H9 (cell line): Measurements from ENCODE around the gene MTMR4. TPM values are rescaled to one million over a fixed set of nuclear protein-coding genes. Genes with fewer than 3 reads are reported as not detected.

ENCODE experiments used
- DNase-seq: peaks from one replicate; pipeline ENCODE4 v3.0.0-alpha.2; 2017
- H2AFZ ChIP-seq: one replicate; pipeline ENCODE4 v1.6.1; 2013; ENCODE audit warnings: mild to moderate bottlenecking, low read length, control low read depth, moderate library complexity
- H2AK5ac ChIP-seq: 2 replicates; pipeline ENCODE4 v1.6.1; 2013; ENCODE audit warnings: low read length, control low read depth, mixed read lengths; ENCODE audit not compliant: insufficient read length
- H2BK120ac ChIP-seq: one replicate; pipeline ENCODE4 v1.6.1; 2013; ENCODE audit warnings: low read depth, mild to moderate bottlenecking, low read length, control low read depth, inconsistent platforms; ENCODE audit not compliant: poor library complexity, severe bottlenecking
- H2BK12ac ChIP-seq: 2 replicates; pipeline ENCODE4 v1.6.1; 2013; ENCODE audit warnings: low read length, control low read depth, mixed read lengths, low read depth; ENCODE audit not compliant: insufficient read length
- H2BK15ac ChIP-seq: 2 replicates; pipeline ENCODE4 v1.6.1; 2013; ENCODE audit warnings: low read depth, low read length, control low read depth
- H2BK20ac ChIP-seq: one replicate; pipeline ENCODE4 v1.6.1; 2013; ENCODE audit warnings: low read depth, mild to moderate bottlenecking, low read length, control low read depth, inconsistent platforms; ENCODE audit not compliant: poor library complexity, severe bottlenecking
- H2BK5ac ChIP-seq: 2 replicates; pipeline ENCODE4 v1.6.1; 2013; ENCODE audit warnings: low read length, control low read depth, mixed read lengths; ENCODE audit not compliant: insufficient read length
- H3K14ac ChIP-seq: 2 replicates; pipeline ENCODE4 v1.6.1; 2013; ENCODE audit warnings: low read length, control low read depth; ENCODE audit not compliant: insufficient read depth
- H3K18ac ChIP-seq: 2 replicates; pipeline ENCODE4 v1.6.1; 2013; ENCODE audit warnings: low read depth, mild to moderate bottlenecking, mixed read lengths, low read length, control low read depth; ENCODE audit not compliant: insufficient read length
- H3K23ac ChIP-seq: 2 replicates; pipeline ENCODE4 v1.6.1; 2013; ENCODE audit warnings: low read length, control low read depth, mixed read lengths, low read depth; ENCODE audit not compliant: insufficient read length
- H3K23me2 ChIP-seq: 2 replicates; pipeline ENCODE4 v1.6.1; 2013; ENCODE audit warnings: low read depth, mild to moderate bottlenecking, mixed read lengths, low read length, control low read depth; ENCODE audit not compliant: insufficient read length, poor library complexity, severe bottlenecking
- H3K27ac ChIP-seq: 2 replicates; pipeline ENCODE4 v1.5.1; 2013; ENCODE audit warnings: low read length, control low read depth, mixed read lengths, low read depth; ENCODE audit not compliant: insufficient read length
- H3K27me3 ChIP-seq: 2 replicates; pipeline ENCODE4 v1.6.1; 2013; ENCODE audit warnings: low read length, control low read depth, inconsistent platforms; ENCODE audit not compliant: insufficient read depth
- H3K4ac ChIP-seq: 2 replicates; pipeline ENCODE4 v1.6.1; 2013; ENCODE audit warnings: low read depth, mild to moderate bottlenecking, control low read depth, inconsistent platforms, low read length, moderate library complexity
- H3K4me1 ChIP-seq: 2 replicates; pipeline ENCODE4 v1.6.1; 2013; ENCODE audit warnings: low read length, control low read depth, inconsistent platforms; ENCODE audit not compliant: insufficient read depth
- H3K4me2 ChIP-seq: 2 replicates; pipeline ENCODE4 v1.6.1; 2013; ENCODE audit warnings: low read length, control low read depth, mixed read lengths; ENCODE audit not compliant: insufficient read length, insufficient read depth
- H3K56ac ChIP-seq: 2 replicates; pipeline ENCODE4 v1.6.1; 2013; ENCODE audit warnings: low read depth, mild to moderate bottlenecking, mixed read lengths, low read length, control low read depth; ENCODE audit not compliant: insufficient read length
- H3K79me1 ChIP-seq: 2 replicates; pipeline ENCODE4 v1.6.1; 2013; ENCODE audit warnings: low read depth, mild to moderate bottlenecking, moderate library complexity, low read length, control low read depth, inconsistent platforms; ENCODE audit not compliant: insufficient read depth, poor library complexity, severe bottlenecking
- H3K79me2 ChIP-seq: 2 replicates; pipeline ENCODE4 v1.6.1; 2013; ENCODE audit warnings: low read length, control low read depth, inconsistent platforms; ENCODE audit not compliant: insufficient read depth
- H3K9ac ChIP-seq: 2 replicates; pipeline ENCODE4 v1.6.1; 2013; ENCODE audit warnings: low read length, control low read depth, mixed read lengths; ENCODE audit not compliant: insufficient read length; ENCODE audit errors: extremely low read depth
- H3K9me3 ChIP-seq: one replicate; pipeline ENCODE4 v1.6.1; 2013; ENCODE audit warnings: low read depth, low read length, inconsistent platforms; ENCODE audit not compliant: control insufficient read depth
- H3T11ph ChIP-seq: one replicate; pipeline ENCODE4 v1.6.1; 2013; ENCODE audit warnings: mild to moderate bottlenecking, low read length, control low read depth, inconsistent platforms
- H4K20me1 ChIP-seq: one replicate; pipeline ENCODE4 v1.6.1; 2013; ENCODE audit not compliant: control insufficient read depth, insufficient read length, insufficient read depth
- H4K5ac ChIP-seq: 2 replicates; pipeline ENCODE4 v1.6.1; 2013; ENCODE audit warnings: low read depth, mild to moderate bottlenecking, mixed read lengths, low read length, control low read depth; ENCODE audit not compliant: insufficient read length
- H4K8ac ChIP-seq: replicated peaks from 2 replicates; pipeline ENCODE4 v1.6.1; 2013; ENCODE audit warnings: low read length, control low read depth, mixed read lengths, low read depth; ENCODE audit not compliant: insufficient read length
- H4K91ac ChIP-seq: 2 replicates; pipeline ENCODE4 v1.6.1; 2013; ENCODE audit warnings: low read depth, mild to moderate bottlenecking, moderate library complexity, mixed read lengths, low read length, control low read depth; ENCODE audit not compliant: insufficient read length
- H3K27ac Mint-ChIP-seq, 3 experiments: 2 replicates in 2 of 3; 3 replicates in 1 of 3; pipeline ENCODE4 v1.8.0; 2020 to 2021; ENCODE audit warnings: mixed read lengths in 3 of 3, mild to moderate bottlenecking in 1 of 3, moderate library complexity in 1 of 3
- H3K27me3 Mint-ChIP-seq: 2 replicates; pipeline ENCODE4 v1.8.0; 2021; ENCODE audit warnings: low read depth, mild to moderate bottlenecking, moderate library complexity, mixed read lengths
- H3K36me3 Mint-ChIP-seq, 3 experiments: 2 replicates in 2 of 3; 3 replicates in 1 of 3; pipeline ENCODE4 v1.8.0; 2020 to 2021; ENCODE audit warnings: low read depth in 3 of 3, mixed read lengths in 3 of 3; ENCODE audit not compliant: insufficient read depth in 1 of 3
- H3K4me1 Mint-ChIP-seq, 2 experiments: 2 replicates each; pipeline ENCODE4 v1.8.0; 2020; ENCODE audit warnings: mixed read lengths in 2 of 2
- H3K4me3 Mint-ChIP-seq, 2 experiments: 2 replicates in 1 of 2; 3 replicates in 1 of 2; pipeline ENCODE4 v1.8.0; 2020 to 2021; ENCODE audit warnings: mild to moderate bottlenecking in 2 of 2, mixed read lengths in 2 of 2, moderate library complexity in 1 of 2
- H3K9me3 Mint-ChIP-seq, 2 experiments: 2 replicates in 1 of 2; 3 replicates in 1 of 2; pipeline ENCODE4 v1.8.0; 2020; ENCODE audit warnings: mild to moderate bottlenecking in 2 of 2, mixed read lengths in 2 of 2, moderate library complexity in 1 of 2
- CTCF ChIP-seq: fragments of 200-600 bp; sonication (generic); conservative IDR thresholded peaks from 3 replicates; pipeline ENCODE4 v1.8.0; 2021; ENCODE audit warnings: antibody characterized with exemption, mild to moderate bottlenecking
- WGBS: extraction: QIAGEN DNeasy Blood & Tissue Kit; methylation state at CpG from one replicate; pipeline ENCODE4 v1.1.7; 2013; ENCODE audit warnings: missing lambda C conversion rate, low lambda C conversion rate, mixed read lengths; ENCODE audit not compliant: insufficient read length; ENCODE audit errors: extremely low coverage; 5-methylcytosine and 5-hydroxymethylcytosine counted together
- total RNA-seq: library from RNA; stranded (reverse); gene quantifications from 2 replicates; pipeline ENCODE4 v1.2.1, GENCODE V29; 2021

MTMR4 gene
- total RNA-seq, 1 experiment from 2014 or later: 31.2 TPM

GRCh38 chr17:58446086-58446485 lies 68.4 kb downstream of the MTMR4 start:
- Histone ChIP-seq H3K9me3 (no peaks in the 10 kb centered on the region), H4K20me1 (no peaks in the 10 kb centered on the region), H3K79me2 (no peaks in the 10 kb centered on the region), H3K27me3 (no peaks in the 10 kb centered on the region), H3K23me2 (no peaks in the 10 kb centered on the region), H2BK5ac (no peak overlapping the region), H3K79me1 (no peaks in the 10 kb centered on the region), H2BK12ac (no peak overlapping the region), H4K8ac (no peak overlapping the region), H3K27ac (no peak overlapping the region), H2BK15ac (no peak overlapping the region), H3K9ac (no peak overlapping the region), H3K4ac (no peak overlapping the region), H3K18ac (no peak overlapping the region), H2BK120ac (no peak overlapping the region), H3K56ac (no peak overlapping the region), H3K4me2 (peak overlapping the region; percentile 27), H3K4me1 (peaks cover 8% of the 10 kb centered on the region; the same call in 1 of the 2 replicates), H2BK20ac (no peak overlapping the region), H3K14ac (no peak overlapping the region; the same call in 1 of the 2 replicates), H2AFZ (no peak overlapping the region), H4K91ac (no peak overlapping the region), H3T11ph (no peak overlapping the region), H3K23ac (no peak overlapping the region), H2AK5ac (no peak overlapping the region), H4K5ac (no peak overlapping the region)
- Mint-ChIP-seq H3K9me3 (peaks cover 10 to 11% of the 10 kb centered on the region in 2 experiments), H3K27me3 (no peaks in the 10 kb centered on the region), H3K36me3 (peaks cover 0 to 5% (median 1%) of the 10 kb centered on the region in 3 experiments; a peak in 3 of 7 replicates), H3K4me3 (no peak overlapping the region), H3K27ac (peak overlapping the region in 2 of 3 experiments; percentile 5 to 50; a peak in 2 of 7 replicates), H3K4me1 (peaks cover 12 to 18% of the 10 kb centered on the region in 2 experiments)
- TF ChIP-seq CTCF: no peak
- DNase-seq: no peak
- no CpG with 5 or more reads among the region's 6 CpGs for WGBS

Other genes with a start within 250 kb of the MTMR4 start
- not detected in 2 replicates for gene MPO, start 233.7 kb downstream of the MTMR4 start, total RNA-seq
- gene TSPOAP1, start 185.8 kb downstream of the MTMR4 start, total RNA-seq: 17.3 and 19.0 TPM in 2 replicates
- 107 and 109 TPM in 2 replicates for gene SUPT4H1, start 162.4 kb downstream of the MTMR4 start, total RNA-seq
- 0.42 and 0.72 TPM in 2 replicates for gene RNF43, start 97.1 kb downstream of the MTMR4 start, total RNA-seq
- not detected in 2 replicates for gene HSF5, start 26.2 kb downstream of the MTMR4 start, total RNA-seq
- gene TEX14, start 177.4 kb upstream of the MTMR4 start, total RNA-seq: 0.31 and 0.55 TPM in 2 replicates
- gene RAD51C, start 178.0 kb upstream of the MTMR4 start, total RNA-seq: 11.3 and 16.3 TPM in 2 replicates
- gene PPM1E, start 241.2 kb upstream of the MTMR4 start, total RNA-seq: 7.1 and 7.3 TPM in 2 replicates